Neural cell (in vitro differentiated cells): Measurements from ENCODE around the gene PCNX2.

Source experiments
- CTCF ChIP-seq: fragments of 450-650 bp; IDR thresholded peaks from 2 replicates; pipeline ENCODE4 v1.5.1; 2014; ENCODE audit warnings: antibody characterized with exemption, mild to moderate bottlenecking, moderate library complexity; ENCODE audit not compliant: poor library complexity, severe bottlenecking
- EP300 ChIP-seq: fragments of 450-650 bp; conservative IDR thresholded peaks from 2 replicates; pipeline ENCODE4 v1.6.1; 2014; ENCODE audit warnings: antibody characterized with exemption, mild to moderate bottlenecking, moderate library complexity; ENCODE audit not compliant: poor library complexity, severe bottlenecking
- EZH2 ChIP-seq: fragments of 200-600, 300-800 bp; shearing (Covaris generic), sonication (generic); IDR thresholded peaks from 2 replicates; pipeline ENCODE4 v1.6.1; 2014; ENCODE audit warnings: antibody characterized with exemption, low read length, borderline replicate concordance, mild to moderate bottlenecking; ENCODE audit not compliant: insufficient read depth, poor library complexity, severe bottlenecking
- POLR2AphosphoS5 ChIP-seq: IDR thresholded peaks from 2 replicates; pipeline ENCODE4 v1.6.1; 2012
- REST ChIP-seq: IDR thresholded peaks from 2 replicates; pipeline ENCODE4 v1.6.1; 2012; ENCODE audit warnings: borderline replicate concordance
- SMC3 ChIP-seq: fragments of 450-650 bp; conservative IDR thresholded peaks from 2 replicates; pipeline ENCODE4 v1.6.1; 2014; ENCODE audit warnings: antibody characterized with exemption, mild to moderate bottlenecking, moderate library complexity; ENCODE audit not compliant: poor library complexity

GRCh38 chr1:233340966-233341516, 45.5 kb upstream of the PCNX2 start:
- TF ChIP-seq EZH2 (no peak), REST (no peak), CTCF (no peak), EP300 (no peak), POLR2AphosphoS5 (no peak), SMC3 (no peak)
